Measurements from ENCODE around the gene SOST.

The SOST gene

GRCh38 chr17:43740541-43740940 is 18.1 kb downstream of the SOST start:
- no peak for DNase-seq

GRCh38 chr17:43737722-43738121 is 20.9 kb downstream of the SOST start:
- DNase-seq, result no peak

GRCh38 chr17:43736389-43736788 is 22.2 kb downstream of the SOST start:
- no peak for DNase-seq

- no peak for DNase-seq
Measured at GRCh38 chr17:43734376-43734775, 24.2 kb downstream of the SOST start.

- DNase-seq, result no peak
Measured at GRCh38 chr17:43733956-43734355, 24.6 kb downstream of the SOST start.

- DNase-seq, result no peak
Measured at GRCh38 chr17:43732958-43733357, 25.6 kb downstream of the SOST start.

GRCh38 chr17:43728081-43728480 is 30.5 kb downstream of the SOST start:
- DNase-seq, result no peak

- peak; percentile 26 for DNase-seq
Measured at GRCh38 chr17:43723697-43724359, 34.8 kb downstream of the SOST start.

- no peak for DNase-seq
Measured at GRCh38 chr17:43722870-43723665, 35.5 kb downstream of the SOST start.

- DNase-seq, result no peak
Measured at GRCh38 chr17:43722269-43722619, 36.3 kb downstream of the SOST start.

- DNase-seq, result no peak
Measured at GRCh38 chr17:43721537-43722268, 36.9 kb downstream of the SOST start.

GRCh38 chr17:43720311-43721060 is 38.1 kb downstream of the SOST start:
- no peak for DNase-seq

GRCh38 chr17:43719578-43719977 is 39.0 kb downstream of the SOST start:
- DNase-seq, result no peak

- no peak for DNase-seq
Measured at GRCh38 chr17:43718544-43718943, 40.0 kb downstream of the SOST start.

- no peak for DNase-seq
Measured at GRCh38 chr17:43717913-43718312, 40.7 kb downstream of the SOST start.

GRCh38 chr17:43714465-43715149 is 44.0 kb downstream of the SOST start:
- no peak for DNase-seq

- no peak for DNase-seq
Measured at GRCh38 chr17:43713494-43714162, 45.0 kb downstream of the SOST start.

GRCh38 chr17:43712397-43712796 is 46.2 kb downstream of the SOST start:
- DNase-seq, result no peak

GRCh38 chr17:43710101-43710500 is 48.5 kb downstream of the SOST start:
- no peak for DNase-seq

GRCh38 chr17:43709210-43709609 is 49.4 kb downstream of the SOST start:
- DNase-seq, result no peak

- DNase-seq, result no peak
Measured at GRCh38 chr17:43707184-43707583, 51.4 kb downstream of the SOST start.

GRCh38 chr17:43706235-43706634 is 52.4 kb downstream of the SOST start:
- no peak for DNase-seq

Data from amniotic stem cell (primary cell).